KG1 (cell line): ENCODE results near the gene CEBPG.

Experiments used
- DNase-seq: peaks from one replicate; lab custom pipeline; 2025; lab: John Stamatoyannopoulos, UW

CEBPG gene

GRCh38 chr19:33405553-33406461 is 32.3 kb downstream of the CEBPG start:
- no peak for DNase-seq

GRCh38 chr19:33406521-33407139 is 33.1 kb downstream of the CEBPG start:
- DNase-seq: no peak

GRCh38 chr19:33407140-33407551 is 33.6 kb downstream of the CEBPG start:
- DNase-seq: no peak

GRCh38 chr19:33407716-33408115 is 34.2 kb downstream of the CEBPG start:
- no peak for DNase-seq

DNA sequence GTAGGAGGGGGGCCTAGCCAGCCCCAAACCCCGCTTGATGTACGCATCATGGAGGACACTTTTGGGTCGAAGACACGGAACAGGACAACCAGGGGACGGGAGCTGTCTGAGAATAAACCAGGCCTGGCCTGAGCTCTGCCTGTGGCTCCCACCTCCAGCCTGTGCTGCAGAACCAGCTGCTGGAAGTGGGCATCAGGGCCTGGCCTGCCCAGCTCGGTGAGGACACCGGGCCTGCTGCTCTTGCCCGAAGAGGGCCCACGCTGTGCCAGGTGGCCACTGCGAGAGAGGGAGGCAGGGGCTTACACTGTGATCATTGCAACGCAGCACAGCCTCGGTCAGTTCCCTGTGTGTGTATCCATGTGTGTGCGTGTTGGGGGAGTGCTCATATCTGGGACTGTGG is 34.6 kb downstream of the CEBPG start:
- DNase-seq: no peak

DNA sequence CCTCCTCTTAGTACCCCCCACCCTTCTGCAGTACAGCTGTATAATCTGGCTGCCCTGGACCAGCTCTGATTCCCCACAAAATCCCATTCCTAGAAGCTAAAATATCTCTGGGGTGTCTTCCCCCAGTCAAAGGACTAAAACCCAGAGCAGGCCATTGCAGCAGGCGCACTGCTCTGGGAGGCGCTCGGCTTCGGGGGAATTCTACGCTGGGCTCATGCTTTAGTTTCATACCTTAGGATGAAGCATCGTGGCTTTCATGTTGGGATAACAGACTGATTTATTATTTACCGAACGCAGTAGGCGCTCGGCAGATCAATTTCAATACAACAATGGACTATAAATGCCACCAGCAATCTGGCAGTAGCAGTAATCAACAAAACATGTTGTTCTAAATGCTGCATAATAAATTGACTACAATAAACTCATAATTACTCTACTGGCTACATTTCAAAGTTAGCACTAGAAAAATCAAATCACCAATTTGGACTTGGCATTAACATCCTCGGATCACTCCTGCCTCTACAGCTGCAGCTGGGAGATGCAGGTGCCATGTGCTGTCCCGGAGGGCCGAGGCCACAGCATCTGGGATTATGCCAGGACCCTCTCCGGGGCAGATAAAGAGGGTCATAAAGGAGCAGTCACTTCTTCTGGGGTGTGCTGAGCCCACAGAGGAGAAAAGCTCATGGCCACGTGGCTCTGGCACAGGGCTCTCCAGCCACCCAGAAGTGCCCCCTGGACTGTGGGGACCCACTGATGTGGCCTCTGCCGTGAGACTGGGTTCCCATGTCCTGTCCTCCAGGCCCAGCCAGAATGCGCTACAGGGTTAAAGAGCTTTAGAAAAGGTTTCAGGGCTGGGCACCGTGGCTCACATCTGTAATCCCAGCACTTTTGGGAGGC is 35.3 kb downstream of the CEBPG start:
- DNase-seq: no peak

DNA sequence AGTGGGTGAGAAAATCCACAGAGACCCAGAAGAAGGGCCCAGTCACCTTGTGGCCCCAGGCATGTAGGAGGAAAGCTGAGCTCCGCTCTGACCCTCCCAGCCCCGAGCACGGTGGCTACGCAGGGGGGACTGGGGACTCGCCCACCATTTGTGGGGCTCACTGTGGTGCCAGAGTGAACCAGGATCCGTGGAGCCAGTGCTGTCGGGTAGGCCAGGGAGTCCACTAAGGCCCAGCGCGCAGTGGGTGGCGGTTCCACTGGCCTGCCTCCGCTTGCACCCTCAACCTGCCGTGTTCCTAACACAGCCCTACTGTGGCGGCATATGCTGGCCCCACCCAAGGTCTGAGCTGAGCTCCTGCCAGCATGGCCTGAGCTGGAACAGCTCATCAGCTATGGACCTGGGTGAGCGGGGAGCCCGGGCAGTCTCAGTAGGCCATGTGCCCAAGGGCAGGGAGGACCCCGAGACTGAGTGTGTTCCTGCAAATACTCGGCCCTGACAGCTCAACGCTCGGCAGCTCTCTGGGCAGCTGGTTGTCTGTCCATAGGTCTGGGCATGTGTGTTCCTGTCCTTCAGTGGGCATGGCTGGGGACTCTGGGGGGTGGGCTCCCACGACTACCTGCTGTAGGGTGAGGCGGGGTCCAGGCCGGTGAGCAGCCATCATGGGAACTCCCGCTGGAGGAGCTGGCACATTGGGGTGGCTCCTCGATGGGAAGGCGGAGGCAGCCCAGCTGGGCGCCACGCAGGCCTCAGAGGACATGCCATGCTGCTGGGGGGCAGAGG is 36.6 kb downstream of the CEBPG start:
- DNase-seq: no peak

DNA sequence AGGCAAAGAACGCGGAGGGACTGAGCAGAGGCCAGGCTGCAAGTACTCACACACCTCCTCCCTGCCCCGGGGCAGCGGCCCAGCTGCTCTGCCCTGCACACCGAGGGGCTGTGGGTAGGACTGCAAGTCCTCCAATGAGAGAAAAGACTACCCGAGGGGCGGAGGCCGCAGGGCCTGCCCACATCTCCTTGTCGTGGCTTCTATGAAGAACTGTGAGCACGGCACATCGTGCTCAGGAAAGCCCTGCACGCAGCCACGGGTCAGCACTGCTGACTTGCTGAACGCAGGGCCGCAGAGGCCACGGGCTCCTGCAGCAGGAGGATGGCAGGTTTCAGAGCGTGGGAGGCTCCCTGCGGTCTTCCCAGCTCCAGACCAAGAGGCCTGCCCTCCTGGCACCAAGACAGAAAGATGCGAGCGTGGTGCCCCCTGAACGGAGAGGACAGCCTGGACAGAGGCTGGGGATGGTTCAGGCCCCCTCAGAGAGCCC is 37.4 kb downstream of the CEBPG start:
- DNase-seq: no peak

DNA sequence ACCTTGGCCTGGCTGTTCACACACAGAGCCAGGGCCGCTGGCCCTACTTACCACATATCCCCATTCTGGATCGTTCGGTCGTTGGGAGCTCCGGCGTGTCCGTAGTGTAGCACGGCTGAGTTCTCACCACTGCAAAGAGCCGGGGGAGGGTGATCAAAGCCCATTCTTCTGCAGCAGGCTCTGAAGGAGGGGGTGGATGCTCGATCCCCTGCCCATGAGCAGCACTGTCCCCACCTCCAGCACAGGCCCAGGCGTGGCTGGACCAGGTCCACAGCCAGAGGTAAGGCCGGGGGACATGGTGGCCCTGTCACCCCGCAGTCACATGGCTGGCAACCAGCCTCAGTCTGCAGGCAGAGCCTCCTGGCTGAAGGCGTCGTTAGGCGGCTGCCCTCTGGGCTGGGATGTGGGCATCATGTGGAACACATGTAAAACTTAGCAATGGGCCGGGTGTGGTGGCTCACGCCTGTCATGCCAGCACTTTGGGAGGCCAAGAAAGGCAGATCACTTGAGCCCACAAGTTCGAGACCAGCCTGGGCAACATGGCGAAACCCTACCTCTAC is 38.2 kb downstream of the CEBPG start:
- no peak for DNase-seq

GRCh38 chr19:33412601-33413425 is 39.3 kb downstream of the CEBPG start:
- DNase-seq: no peak

- no peak for DNase-seq
These were observed 39.9 kb downstream of the CEBPG start for GRCh38 chr19:33413426-33413725.

- DNase-seq: no peak
These were observed 40.6 kb downstream of the CEBPG start for GRCh38 chr19:33413868-33414666.

DNA sequence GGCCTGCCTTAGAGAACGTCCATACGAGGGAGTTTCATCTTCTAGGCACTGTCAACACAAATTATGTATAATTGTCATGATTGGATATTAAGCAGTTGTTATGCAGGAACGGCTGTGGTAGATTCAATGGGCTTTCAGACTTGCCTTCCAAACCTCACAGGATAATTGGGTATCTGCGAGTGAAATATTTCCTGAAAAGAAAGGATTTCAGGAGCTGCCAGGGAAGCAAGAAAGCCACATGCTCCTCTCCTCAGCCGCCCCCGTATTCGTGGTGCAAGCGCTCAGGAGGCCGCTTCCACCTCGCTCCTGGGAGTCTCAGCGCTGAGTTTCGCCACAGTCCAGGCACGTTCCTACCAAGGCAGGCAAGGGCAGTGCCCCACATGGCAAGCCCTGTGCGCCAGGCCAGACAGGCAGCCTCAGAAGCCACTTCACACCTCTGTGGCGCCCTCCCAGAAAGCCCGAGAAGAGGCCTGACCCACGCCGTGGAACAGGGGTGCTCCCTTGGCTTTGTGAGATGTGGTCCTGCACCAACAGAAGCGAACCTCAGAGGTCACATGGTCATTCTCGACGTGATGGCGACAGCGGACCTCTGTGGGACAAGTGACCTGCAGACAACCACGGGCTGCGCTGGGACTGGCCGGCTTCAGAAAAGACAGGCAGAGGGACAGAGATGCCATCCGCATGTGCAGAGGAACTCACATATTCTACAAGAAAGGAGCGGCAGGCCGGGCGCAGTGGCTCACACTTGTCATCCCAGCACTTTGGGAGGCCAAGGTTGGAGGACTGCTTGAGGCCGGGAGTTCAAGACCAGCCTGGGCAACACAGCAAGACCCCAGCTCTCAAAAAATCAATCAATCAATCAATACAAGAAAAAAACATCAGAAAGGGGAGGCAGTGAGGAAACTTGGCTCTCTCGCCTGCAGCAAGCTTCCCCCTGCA is 41.4 kb downstream of the CEBPG start:
- no peak for DNase-seq

- peak; percentile 31 for DNase-seq
These were observed 43.1 kb downstream of the CEBPG start for GRCh38 chr19:33416307-33417215.

- DNase-seq: no peak
These were observed 44.2 kb downstream of the CEBPG start for GRCh38 chr19:33417751-33418150.

DNA sequence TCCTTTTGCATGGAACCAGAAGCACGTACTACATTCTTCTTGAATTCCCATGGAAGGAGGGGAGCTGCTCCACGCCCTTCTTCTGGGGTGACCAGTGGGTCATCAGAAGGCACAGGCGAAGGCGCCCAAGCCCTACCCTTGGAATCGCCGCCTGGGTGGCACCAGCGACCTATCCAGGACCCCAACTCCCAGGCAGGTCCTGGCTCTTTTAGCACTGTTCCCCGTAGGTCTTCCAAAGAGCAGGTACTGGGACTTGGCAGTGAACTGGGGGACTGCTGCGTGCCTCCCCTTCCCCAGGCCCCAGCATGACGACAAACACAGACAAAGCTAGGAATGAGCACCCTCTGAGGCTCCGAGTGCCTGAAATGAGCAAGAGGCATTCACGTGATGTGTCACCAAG is 45.0 kb downstream of the CEBPG start:
- DNase-seq: no peak
